T-helper 17 cell (primary cell): ENCODE data around the gene FBN1. TPM values are rescaled to one million over a fixed set of nuclear protein-coding genes. Genes with fewer than 3 reads are reported as not detected.

Source experiments
- ATAC-seq: fragments of 150-1000 bp; cut with Tn5 transposase; 2 replicates; pipeline ENCODE4 v1.10.0; 2021; ENCODE audit warnings: mild to moderate bottlenecking, moderate library complexity
- DNase-seq, 3 donors: peaks; one replicate each; pipeline versions ENCODE4 v3.0.0 to v3.0.0-alpha.2; 2020 to 2021
- H3K9me3 ChIP-seq: one replicate; pipeline ENCODE4 v1.7.0; 2013; ENCODE audit warnings: low read length, mild to moderate bottlenecking; ENCODE audit not compliant: control insufficient read depth, poor library complexity, severe bottlenecking
- H3K27ac Mint-ChIP-seq: one replicate; pipeline ENCODE4 v1.8.0; 2022; ENCODE audit warnings: mild to moderate bottlenecking, moderate library complexity, mixed read lengths
- H3K27me3 Mint-ChIP-seq: one replicate; pipeline ENCODE4 v1.8.0; 2022; ENCODE audit warnings: mixed read lengths
- H3K36me3 Mint-ChIP-seq: one replicate; pipeline ENCODE4 v1.8.0; 2022; ENCODE audit warnings: low read depth, mixed read lengths
- H3K4me1 Mint-ChIP-seq: one replicate; pipeline ENCODE4 v1.8.0; 2022; ENCODE audit warnings: mild to moderate bottlenecking, mixed read lengths
- H3K4me3 Mint-ChIP-seq: one replicate; pipeline ENCODE4 v1.8.0; 2022; ENCODE audit warnings: mild to moderate bottlenecking, moderate library complexity, mixed read lengths
- total RNA-seq, 4 donors: library from RNA in 2 of 4; stranded (reverse) in 2 of 4; gene quantifications; one replicate each; pipeline ENCODE4 v1.2.3 and lab custom pipeline; 2022 to 2026

Gene FBN1
- total RNA-seq, 2 donors from 2014 or later = 0.07 to 0.29 TPM

GRCh38 chr15:48467801-48468200 lies 177.7 kb downstream of the FBN1 start:
- H3K9me3 ChIP-seq = no peaks in the 10 kb centered on the region
- H3K4me3 Mint-ChIP-seq = no peak overlapping the region
- ATAC-seq = no peak
- peaks cover 12% of the 10 kb centered on the region for H3K27me3 Mint-ChIP-seq
- no peaks in the 10 kb centered on the region for H3K36me3 Mint-ChIP-seq
- no peak overlapping the region for H3K27ac Mint-ChIP-seq
- H3K4me1 Mint-ChIP-seq = no peaks in the 10 kb centered on the region
- DNase-seq = no peak

GRCh38 chr15:48466820-48467219 lies 178.7 kb downstream of the FBN1 start:
- H3K27me3 Mint-ChIP-seq = peaks cover 12% of the 10 kb centered on the region
- ATAC-seq = no peak
- no peak overlapping the region for H3K27ac Mint-ChIP-seq
- no peak for DNase-seq
- H3K4me3 Mint-ChIP-seq = no peak overlapping the region
- H3K4me1 Mint-ChIP-seq = no peaks in the 10 kb centered on the region
- no peaks in the 10 kb centered on the region for H3K9me3 ChIP-seq
- H3K36me3 Mint-ChIP-seq = no peaks in the 10 kb centered on the region

- no peaks in the 10 kb centered on the region for H3K4me1 Mint-ChIP-seq
- no peaks in the 10 kb centered on the region for H3K36me3 Mint-ChIP-seq
- no peak overlapping the region for H3K27ac Mint-ChIP-seq
- peaks cover 10% of the 10 kb centered on the region for H3K27me3 Mint-ChIP-seq
- ATAC-seq (no peak), DNase-seq (no peak)
- H3K4me3 Mint-ChIP-seq = no peak overlapping the region
- H3K9me3 ChIP-seq = no peaks in the 10 kb centered on the region
These were observed 179.4 kb downstream of the FBN1 start for GRCh38 chr15:48466079-48466478.

- Mint-ChIP-seq H3K4me1 (no peaks in the 10 kb centered on the region), H3K27ac (no peak overlapping the region), H3K4me3 (no peak overlapping the region), H3K36me3 (no peaks in the 10 kb centered on the region), H3K27me3 (peaks cover 5% of the 10 kb centered on the region)
- H3K9me3 ChIP-seq = no peaks in the 10 kb centered on the region
- ATAC-seq = no peak
- DNase-seq = no peak
These were observed 180.1 kb downstream of the FBN1 start for GRCh38 chr15:48465410-48465809.

GRCh38 chr15:48463366-48463880 lies 182.1 kb downstream of the FBN1 start:
- Mint-ChIP-seq H3K27me3 (peaks cover 5% of the 10 kb centered on the region), H3K36me3 (no peaks in the 10 kb centered on the region), H3K27ac (no peak overlapping the region), H3K4me1 (no peaks in the 10 kb centered on the region), H3K4me3 (no peak overlapping the region)
- DNase-seq = no peak
- ATAC-seq = no peak
- H3K9me3 ChIP-seq = no peaks in the 10 kb centered on the region

- Mint-ChIP-seq H3K4me3 (no peak overlapping the region), H3K27ac (no peak overlapping the region)
These were observed 182.8 kb downstream of the FBN1 start for GRCh38 chr15:48462688-48463087.

GRCh38 chr15:48459571-48460442 lies 185.7 kb downstream of the FBN1 start:
- Mint-ChIP-seq H3K4me1 (no peaks in the 10 kb centered on the region), H3K27me3 (peaks cover 5% of the 10 kb centered on the region), H3K4me3 (no peak overlapping the region), H3K36me3 (no peaks in the 10 kb centered on the region), H3K27ac (no peak overlapping the region)
- ATAC-seq (no peak), DNase-seq (no peak)
- no peaks in the 10 kb centered on the region for H3K9me3 ChIP-seq

More at GRCh38 chr15:48462688-48463087, 182.8 kb downstream of the FBN1 start:
- no peaks in the 10 kb centered on the region for H3K36me3 Mint-ChIP-seq
- no peaks in the 10 kb centered on the region for H3K9me3 ChIP-seq
- peaks cover 5% of the 10 kb centered on the region for H3K27me3 Mint-ChIP-seq
- ATAC-seq = no peak
- no peak for DNase-seq
- H3K4me1 Mint-ChIP-seq = no peaks in the 10 kb centered on the region

GRCh38 chr15:48458876-48459275 lies 186.6 kb downstream of the FBN1 start:
- DNase-seq (no peak), ATAC-seq (no peak)
- H3K4me3 Mint-ChIP-seq = no peak overlapping the region
- H3K27ac Mint-ChIP-seq = no peak overlapping the region
- peaks cover 5% of the 10 kb centered on the region for H3K27me3 Mint-ChIP-seq
- no peaks in the 10 kb centered on the region for H3K9me3 ChIP-seq
- no peaks in the 10 kb centered on the region for H3K36me3 Mint-ChIP-seq
- H3K4me1 Mint-ChIP-seq = no peaks in the 10 kb centered on the region

- no peaks in the 10 kb centered on the region for H3K4me1 Mint-ChIP-seq
- no peaks in the 10 kb centered on the region for H3K9me3 ChIP-seq
- peaks cover 9% of the 10 kb centered on the region for H3K27me3 Mint-ChIP-seq
- no peak overlapping the region for H3K27ac Mint-ChIP-seq
- H3K4me3 Mint-ChIP-seq = no peak overlapping the region
- H3K36me3 Mint-ChIP-seq = no peaks in the 10 kb centered on the region
- ATAC-seq (no peak), DNase-seq (no peak)
These were observed 189.4 kb downstream of the FBN1 start for GRCh38 chr15:48456134-48456533.

- Mint-ChIP-seq H3K4me1 (no peaks in the 10 kb centered on the region), H3K36me3 (no peaks in the 10 kb centered on the region), H3K27me3 (peaks cover 22% of the 10 kb centered on the region), H3K4me3 (no peak overlapping the region), H3K27ac (no peak overlapping the region)
- DNase-seq (no peak), ATAC-seq (no peak)
- no peaks in the 10 kb centered on the region for H3K9me3 ChIP-seq
These were observed 193.8 kb downstream of the FBN1 start for GRCh38 chr15:48451736-48452135.

GRCh38 chr15:48451241-48451640 lies 194.3 kb downstream of the FBN1 start:
- no peak for DNase-seq
- Mint-ChIP-seq H3K36me3 (no peaks in the 10 kb centered on the region), H3K27me3 (peaks cover 22% of the 10 kb centered on the region), H3K27ac (no peak overlapping the region), H3K4me3 (no peak overlapping the region), H3K4me1 (no peaks in the 10 kb centered on the region)
- no peaks in the 10 kb centered on the region for H3K9me3 ChIP-seq
- no peak for ATAC-seq

- no peaks in the 10 kb centered on the region for H3K4me1 Mint-ChIP-seq
- no peak overlapping the region for H3K27ac Mint-ChIP-seq
- no peak overlapping the region for H3K4me3 Mint-ChIP-seq
- H3K27me3 Mint-ChIP-seq = peaks cover 22% of the 10 kb centered on the region
- DNase-seq (no peak), ATAC-seq (no peak)
- H3K36me3 Mint-ChIP-seq = no peaks in the 10 kb centered on the region
- H3K9me3 ChIP-seq = no peaks in the 10 kb centered on the region
These were observed 195.8 kb downstream of the FBN1 start for GRCh38 chr15:48449734-48450133.

GRCh38 chr15:48447657-48448056 lies 197.9 kb downstream of the FBN1 start:
- DNase-seq = no peak
- no peak overlapping the region for H3K4me3 Mint-ChIP-seq
- no peaks in the 10 kb centered on the region for H3K9me3 ChIP-seq
- no peak for ATAC-seq
- peaks cover 22% of the 10 kb centered on the region for H3K27me3 Mint-ChIP-seq
- no peaks in the 10 kb centered on the region for H3K36me3 Mint-ChIP-seq
- H3K27ac Mint-ChIP-seq = no peak overlapping the region
- H3K4me1 Mint-ChIP-seq = no peaks in the 10 kb centered on the region

GRCh38 chr15:48447058-48447457 lies 198.5 kb downstream of the FBN1 start:
- Mint-ChIP-seq H3K36me3 (no peaks in the 10 kb centered on the region), H3K27ac (no peak overlapping the region), H3K4me3 (no peak overlapping the region), H3K4me1 (no peaks in the 10 kb centered on the region), H3K27me3 (peaks cover 22% of the 10 kb centered on the region)
- no peaks in the 10 kb centered on the region for H3K9me3 ChIP-seq
- ATAC-seq (no peak), DNase-seq (no peak)
